H1 (cell line): ENCODE data around the gene PRAF2. TPM values are rescaled to one million over a fixed set of nuclear protein-coding genes. Genes with fewer than 3 reads are reported as not detected.

Source experiments
- CTCF ChIA-PET: fragments of 300-600 bp; sonication (Branson Sonifier 250); formaldehyde crosslinking; loops from one replicate; lab custom pipeline; 2021; ENCODE audit not compliant: partially characterized antibody; lab: Charles Lee
- POLR2A ChIA-PET: fragments of 300-600 bp; sonication (Branson Sonifier 250); formaldehyde crosslinking; loops from one replicate; lab custom pipeline; 2021; ENCODE audit warnings: inconsistent platforms; ENCODE audit not compliant: partially characterized antibody; lab: Charles Lee
- DNase-seq, 2 experiments: peaks; one replicate each; pipeline versions ENCODE4 v3.0.0 to v3.0.0-alpha.2; 2010 to 2022; ENCODE audit warnings: low spot score in 2 of 2, low read depth in 1 of 2, mixed read lengths in 1 of 2
- FAIRE-seq: peaks from 2 replicates; lab custom pipeline; 2011; peaks lifted over from hg19 to GRCh38; lab: Jason Lieb, UNC
- H2AFZ ChIP-seq: 2 replicates; pipeline ENCODE4 v1.8.1; 2012; ENCODE audit warnings: low read length, inconsistent platforms
- H2AK5ac ChIP-seq: 2 replicates; pipeline ENCODE4 v1.6.1; 2013; ENCODE audit warnings: low read depth, low read length
- H2BK120ac ChIP-seq: replicated peaks from 2 replicates; pipeline ENCODE3; 2013; ENCODE audit warnings: low read depth, low read length, inconsistent platforms
- H2BK12ac ChIP-seq: 2 replicates; pipeline ENCODE4 v1.6.1; 2013; ENCODE audit warnings: low read depth, low read length
- H2BK15ac ChIP-seq: 2 replicates; pipeline ENCODE4 v1.6.1; 2013; ENCODE audit warnings: low read length
- H2BK20ac ChIP-seq: 2 replicates; pipeline ENCODE4 v1.6.1; 2013; ENCODE audit warnings: low read length
- H2BK5ac ChIP-seq: 2 replicates; pipeline ENCODE4 v1.6.1; 2013; ENCODE audit warnings: low read depth, low read length
- H3K14ac ChIP-seq: 2 replicates; pipeline ENCODE4 v1.6.1; 2013; ENCODE audit warnings: inconsistent platforms; ENCODE audit not compliant: insufficient read length
- H3K18ac ChIP-seq: 2 replicates; pipeline ENCODE4 v1.6.1; 2013; ENCODE audit warnings: low read length; ENCODE audit errors: extremely low read depth
- H3K23ac ChIP-seq: 2 replicates; pipeline ENCODE4 v1.6.1; 2013; ENCODE audit warnings: inconsistent platforms; ENCODE audit not compliant: insufficient read length
- H3K23me2 ChIP-seq: 2 replicates; pipeline ENCODE4 v1.6.1; 2013; ENCODE audit warnings: low read depth, low read length
- H3K27ac ChIP-seq: 2 replicates; pipeline ENCODE4 v1.6.1; 2011; ENCODE audit warnings: low read depth, low read length, inconsistent platforms
- H3K27me3 ChIP-seq, 4 experiments: replicated peaks in 1 of 4; 1 replicate in 1 of 4; 2 replicates in 3 of 4; pipeline versions ENCODE4 v1.6.1 to v1.8.1; 2011 to 2013; ENCODE audit warnings: low read length in 3 of 4, mild to moderate bottlenecking in 3 of 4, inconsistent platforms in 2 of 4, mixed read lengths in 2 of 4, moderate library complexity in 1 of 4; ENCODE audit not compliant: control insufficient read depth in 3 of 4, insufficient read depth in 3 of 4; ENCODE audit errors: extremely low read depth in 1 of 4
- H3K36me3 ChIP-seq, 4 experiments: 2 replicates each; pipeline versions ENCODE4 v1.6.1 to v1.8.1; 2011 to 2013; ENCODE audit warnings: mild to moderate bottlenecking in 4 of 4, low read length in 3 of 4, moderate library complexity in 2 of 4, control low read depth in 1 of 4, inconsistent platforms in 1 of 4; ENCODE audit not compliant: insufficient read depth in 4 of 4, control insufficient read depth in 2 of 4
- H3K4ac ChIP-seq: replicated peaks from 2 replicates; pipeline ENCODE3; 2013; ENCODE audit warnings: low read length, low read depth, mixed read lengths, inconsistent platforms; ENCODE audit not compliant: insufficient read length
- H3K4me1 ChIP-seq, 4 experiments: replicated peaks in 1 of 4; 1 replicate in 1 of 4; 2 replicates in 3 of 4; pipeline versions ENCODE4 v1.6.1 to v1.8.1; 2011 to 2013; ENCODE audit warnings: low read length in 3 of 4, inconsistent platforms in 2 of 4, mixed read lengths in 1 of 4; ENCODE audit not compliant: insufficient read depth in 4 of 4, control insufficient read depth in 3 of 4
- H3K4me2 ChIP-seq, 2 experiments: 2 replicates each; pipeline versions ENCODE4 v1.6.1 to v1.8.1; 2011 to 2013; ENCODE audit warnings: low read depth in 2 of 2, low read length in 2 of 2, control low read depth in 1 of 2, inconsistent platforms in 1 of 2, mild to moderate bottlenecking in 1 of 2; ENCODE audit not compliant: insufficient read depth in 1 of 2
- H3K4me3 ChIP-seq, 4 experiments: fragments of 200-600, 300-600 bp in 1 of 4; sonication (generic), shearing (Covaris generic), sonication (Bioruptor Twin) in 1 of 4; 2 replicates each; pipeline versions ENCODE4 v1.5.1 to v1.8.1; 2011 to 2016; ENCODE audit warnings: low read length in 4 of 4, low read depth in 3 of 4, control low read depth in 2 of 4, inconsistent platforms in 2 of 4, mild to moderate bottlenecking in 2 of 4, mixed read lengths in 1 of 4, moderate library complexity in 1 of 4; ENCODE audit not compliant: insufficient read depth in 2 of 4; ENCODE audit errors: extremely low read depth in 1 of 4
- H3K56ac ChIP-seq: replicated peaks from 2 replicates; pipeline ENCODE3; 2013; ENCODE audit warnings: low read depth, mild to moderate bottlenecking, mixed read lengths, low read length, inconsistent platforms; ENCODE audit not compliant: insufficient read length
- H3K79me1 ChIP-seq: 2 replicates; pipeline ENCODE4 v1.6.1; 2013; ENCODE audit warnings: low read depth, low read length, control low read depth
- H3K79me2 ChIP-seq, 2 experiments: 2 replicates each; pipeline versions ENCODE4 v1.6.1 to v1.8.1; 2012 to 2013; ENCODE audit warnings: low read length in 2 of 2, mild to moderate bottlenecking in 2 of 2, inconsistent platforms in 1 of 2; ENCODE audit not compliant: insufficient read depth in 2 of 2, control insufficient read depth in 1 of 2
- H3K9ac ChIP-seq, 4 experiments: replicated peaks in 1 of 4; 1 replicate in 1 of 4; 2 replicates in 3 of 4; pipeline versions ENCODE4 v1.6.1 to v1.8.1; 2011 to 2013; ENCODE audit warnings: low read depth in 3 of 4, low read length in 3 of 4, control low read depth in 2 of 4, mild to moderate bottlenecking in 2 of 4, moderate library complexity in 2 of 4, inconsistent platforms in 1 of 4; ENCODE audit errors: extremely low read depth in 1 of 4
- H3K9me3 ChIP-seq, 2 experiments: 2 replicates each; pipeline versions ENCODE4 v1.6.1 to v1.8.1; 2012 to 2013; ENCODE audit warnings: mild to moderate bottlenecking in 2 of 2, moderate library complexity in 2 of 2, control low read depth in 1 of 2, inconsistent platforms in 1 of 2, low read depth in 1 of 2, low read length in 1 of 2, mixed read lengths in 1 of 2; ENCODE audit not compliant: insufficient read depth in 2 of 2
- H4K20me1 ChIP-seq, 2 experiments: replicated peaks in 1 of 2; 2 replicates each; pipeline versions ENCODE3 to v1.8.1; 2011 to 2013; ENCODE audit warnings: inconsistent platforms in 2 of 2, low read length in 2 of 2, mild to moderate bottlenecking in 1 of 2; ENCODE audit not compliant: insufficient read depth in 2 of 2, control insufficient read depth in 1 of 2
- H4K5ac ChIP-seq: 2 replicates; pipeline ENCODE4 v1.6.1; 2013; ENCODE audit warnings: low read length, low read depth, mixed read lengths, inconsistent platforms; ENCODE audit not compliant: insufficient read length
- H4K8ac ChIP-seq: 2 replicates; pipeline ENCODE4 v1.8.0; 2013; ENCODE audit warnings: mild to moderate bottlenecking, moderate library complexity, low read length, inconsistent platforms; ENCODE audit not compliant: insufficient read depth; ENCODE audit errors: extremely low read depth
- H4K91ac ChIP-seq: replicated peaks from 2 replicates; pipeline ENCODE3; 2013; ENCODE audit warnings: low read length, mixed read lengths, inconsistent platforms; ENCODE audit not compliant: insufficient read length
- ATF2 ChIP-seq: IDR thresholded peaks from 2 replicates; pipeline ENCODE4 v1.6.1; 2012; ENCODE audit warnings: low read length, inconsistent platforms
- RAD21 ChIP-seq, 2 experiments: IDR thresholded peaks in 1 of 2; conservative IDR thresholded peaks in 1 of 2; 2 replicates each; pipeline ENCODE4 v1.6.1; 2011; ENCODE audit warnings: low read depth in 2 of 2, low read length in 2 of 2, improper control_type of control experiment in 1 of 2, inconsistent platforms in 1 of 2, mild to moderate bottlenecking in 1 of 2, moderate library complexity in 1 of 2
- WGBS, 2 experiments: shearing (Covaris generic) in 1 of 2; methylation state at CpG; one replicate each; pipeline versions ENCODE4 v1.1.6 to v1.1.7; 2013 to 2015; ENCODE audit warnings: low lambda C conversion rate in 2 of 2, mixed read lengths in 2 of 2, inconsistent platforms in 1 of 2, low coverage in 1 of 2, missing lambda C conversion rate in 1 of 2; ENCODE audit not compliant: insufficient replicate concordance in 2 of 2, insufficient coverage in 1 of 2, insufficient read length in 1 of 2; ENCODE audit errors: extremely low coverage in 1 of 2, missing lambda C conversion rate in 1 of 2; 5-methylcytosine and 5-hydroxymethylcytosine counted together
- polyA plus RNA-seq, 7 experiments: library from polyadenylated mRNA; depleted of rRNA in 3 of 7; stranded (reverse) in 5 of 7; unstranded in 2 of 7; fragments of >200 nt in 5 of 7; fragments of 200-250 nt in 2 of 7; gene quantifications; 1 replicate in 5 of 7; 2 replicates in 1 of 7; 4 replicates in 1 of 7; pipeline versions ENCODE4 v1.2.1 to v1.2.3, GENCODE V29; 2011 to 2013; ENCODE audit warnings: missing spikeins in 2 of 7, mixed read lengths in 2 of 7
- total RNA-seq: library from RNA; stranded (reverse); fragmentation: NEBNext Ultra II Directional; extraction: Animal tissue kit (Norgen Biotek cat#: 25700); gene quantifications from 2 replicates; pipeline ENCODE4 v1.2.1, GENCODE V29; 2021

PRAF2 gene
- total and polyA plus RNA-seq, 2 of the 8 experiments (the other 6 are each of a cell fraction or from before 2014, with no cell fraction given), result 11.3 to 15.4 TPM

- Histone ChIP-seq H3K23ac (no peak overlapping the region), H3K23me2 (peaks cover 3% of the 10 kb centered on the region; the same call in 1 of the 2 replicates), H3K9ac (no peak overlapping the region), H3K79me2 (peaks cover 0 to 6% of the 10 kb centered on the region in 2 experiments; a peak in 2 of 4 replicates), H3K14ac (no peak overlapping the region), H2AK5ac (no peak overlapping the region), H3K9me3 (no peaks in the 10 kb centered on the region), H3K18ac (no peak overlapping the region), H4K5ac (no peak overlapping the region), H3K36me3 (peaks cover 3 to 30% (median 6%) of the 10 kb centered on the region in 4 experiments; a peak in 5 of 8 replicates), H2BK12ac (no peak overlapping the region), H3K4me1 (no peaks in the 10 kb centered on the region; a peak in 1 of 7 replicates), H4K91ac (no peak overlapping the region), H3K56ac (no peak overlapping the region), H2BK120ac (no peak overlapping the region), H4K8ac (no peak overlapping the region), H2BK15ac (no peak overlapping the region), H2BK5ac (no peak overlapping the region), H3K79me1 (no peaks in the 10 kb centered on the region), H2BK20ac (no peak overlapping the region), H3K27ac (no peak overlapping the region), H2AFZ (no peak overlapping the region), H3K4ac (no peak overlapping the region), H4K20me1 (no peaks in the 10 kb centered on the region), H3K4me2 (no peak overlapping the region), H3K27me3 (no peaks in the 10 kb centered on the region), H3K4me3 (no peak overlapping the region)
- WGBS, 2 experiments, result 75% methylated on average over 1 of the region's 1 CpG; no CpG with 5 or more reads in 1 of the 2 experiments
- FAIRE-seq, result no peak
- no peak for DNase-seq
- CTCF ChIA-PET, result interaction anchor here (1.0 to 1.1 kb wide), 2 partner anchors 13 to 39 kb away, joined by 3 read pairs; no protein-coding TSS in a partner anchor
- POLR2A ChIA-PET, result no interaction called here
- no peak for TF ChIP-seq ATF2
- TF ChIP-seq RAD21 (IDR thresholded peaks at IDR 0.05 in 1 of 2, conservative IDR thresholded peaks at IDR 0.05 in 1 of 2; ENCODE audit: low read depth in 2 of 2, low read length in 2 of 2), result peak in 1 of 2 experiments; percentile 21; a peak in 1 of 4 replicates
These were observed 46.3 kb upstream of the PRAF2 start for GRCh38 chrX:49120091-49120490.
